Astrocyte of the hippocampus (primary cell): Measurements from ENCODE around the gene MAPKAPK3.
"Not testable (repeated sequence)": the region's sequence is repeated elsewhere in the genome, so short reads cannot be mapped to it uniquely, and the experiment has no call there.

ENCODE experiments used
- DNase-seq: peaks from one replicate; pipeline ENCODE4 v3.0.0; 2011; ENCODE audit warnings: low read depth, low spot score

The MAPKAPK3 gene

GRCh38 chr3:50655009-50655830 is 38.3 kb downstream of the MAPKAPK3 start:
- no peak for DNase-seq

GRCh38 chr3:50656417-50657195 is 39.7 kb downstream of the MAPKAPK3 start:
- DNase-seq, result no peak

- DNase-seq, result no peak
Observed at GRCh38 chr3:50657407-50657806, 40.5 kb downstream of the MAPKAPK3 start.

- no peak for DNase-seq
Observed at GRCh38 chr3:50657816-50658215, 40.9 kb downstream of the MAPKAPK3 start.

- no peak for DNase-seq
Observed at GRCh38 chr3:50658416-50658815, 41.5 kb downstream of the MAPKAPK3 start.

GRCh38 chr3:50658831-50659230 is 41.9 kb downstream of the MAPKAPK3 start:
- no peak for DNase-seq

GRCh38 chr3:50660386-50660785 is 43.4 kb downstream of the MAPKAPK3 start:
- no peak for DNase-seq

- DNase-seq, result no peak
Observed at GRCh38 chr3:50661321-50661837, 44.4 kb downstream of the MAPKAPK3 start.

- DNase-seq, result no peak
Observed at GRCh38 chr3:50662408-50662807, 45.5 kb downstream of the MAPKAPK3 start.

- DNase-seq, result no peak
Observed at GRCh38 chr3:50665081-50665840, 48.3 kb downstream of the MAPKAPK3 start.

GRCh38 chr3:50665841-50666115 is 48.8 kb downstream of the MAPKAPK3 start:
- not testable (repeated sequence) for DNase-seq

- DNase-seq, result no peak
Observed at GRCh38 chr3:50666837-50667236, 49.9 kb downstream of the MAPKAPK3 start.

GRCh38 chr3:50671331-50671730 is 54.4 kb downstream of the MAPKAPK3 start:
- DNase-seq, result peak; percentile 91

- no peak for DNase-seq
Observed at GRCh38 chr3:50672656-50673055, 55.7 kb downstream of the MAPKAPK3 start.

GRCh38 chr3:50673931-50674330 is 57.0 kb downstream of the MAPKAPK3 start:
- DNase-seq, result no peak

GRCh38 chr3:50674349-50675178 is 57.6 kb downstream of the MAPKAPK3 start, which contains the start of gene DOCK3:
TSS of gene DOCK3 (plus strand) at chr3:50674927. CDS start at chr3:50675264, 337 bp downstream.
- peak; percentile 85 for DNase-seq

- peak; percentile 67 for DNase-seq
Observed at GRCh38 chr3:50675179-50676030, 58.5 kb downstream of the MAPKAPK3 start.

- DNase-seq, result no peak
Observed at GRCh38 chr3:50676031-50676705, 59.2 kb downstream of the MAPKAPK3 start.

- peak; percentile 73 for DNase-seq
Observed at GRCh38 chr3:50687127-50687751, 70.3 kb downstream of the MAPKAPK3 start.
